GM23338 (cell line): ENCODE results near the gene MT1E. TPM values are rescaled to one million over a fixed set of nuclear protein-coding genes. Genes with fewer than 3 reads are reported as not detected.

Experiments used
- ATAC-seq: fragments of 200-7000 bp; cut with Tn5 transposase; 3 replicates; pipeline ENCODE4 v1.9.1; 2020
- DNase-seq: peaks from one replicate; pipeline ENCODE4 v3.0.0-alpha.2; 2015; ENCODE audit warnings: low spot score
- H2AFZ ChIP-seq: fragments of 200-600 bp; sonication (generic); 2 replicates; pipeline ENCODE4 v1.8.0; 2016; ENCODE audit warnings: antibody characterized with exemption, mild to moderate bottlenecking, moderate library complexity
- H3F3A ChIP-seq: fragments of 200-600 bp; sonication (generic); replicated peaks from 2 replicates; pipeline ENCODE4 v1.8.0; 2017; ENCODE audit warnings: antibody characterized with exemption, mixed run types, low read depth
- H3K27ac ChIP-seq: fragments of 200-600 bp; sonication (generic); 2 replicates; pipeline ENCODE4 v1.6.1; 2016; ENCODE audit warnings: low read depth
- H3K27me3 ChIP-seq: fragments of 200-600 bp; sonication (generic); 2 replicates; pipeline ENCODE4 v1.8.0; 2016; ENCODE audit warnings: mild to moderate bottlenecking, mixed run types, moderate library complexity; ENCODE audit not compliant: insufficient read depth
- H3K36me3 ChIP-seq: fragments of 200-600 bp; sonication (generic); 2 replicates; pipeline ENCODE4 v1.8.0; 2016; ENCODE audit warnings: mild to moderate bottlenecking; ENCODE audit not compliant: insufficient read depth
- H3K4me1 ChIP-seq: fragments of 200-600 bp; sonication (generic); 2 replicates; pipeline ENCODE4 v1.8.0; 2016; ENCODE audit warnings: mild to moderate bottlenecking, moderate library complexity; ENCODE audit not compliant: insufficient read depth
- H3K4me2 ChIP-seq: fragments of 200-600 bp; sonication (generic); 2 replicates; pipeline ENCODE4 v1.7.1; 2017; ENCODE audit warnings: mixed run types
- H3K4me3 ChIP-seq: fragments of 200-600 bp; sonication (generic); 2 replicates; pipeline ENCODE4 v1.6.1; 2016; ENCODE audit warnings: mixed run types
- H3K79me2 ChIP-seq: fragments of 200-600 bp; sonication (generic); replicated peaks from 2 replicates; pipeline ENCODE4 v1.8.0; 2017; ENCODE audit warnings: mild to moderate bottlenecking; ENCODE audit not compliant: insufficient read depth
- H3K9me2 ChIP-seq: fragments of 200-600 bp; sonication (generic); 2 replicates; pipeline ENCODE4 v1.8.0; 2017; ENCODE audit not compliant: insufficient read depth
- H4K20me1 ChIP-seq: fragments of 200-600 bp; sonication (generic); replicated peaks from 2 replicates; pipeline ENCODE4 v1.8.0; 2017; ENCODE audit warnings: mild to moderate bottlenecking; ENCODE audit not compliant: insufficient read depth
- H3K27ac Mint-ChIP-seq: 2 replicates; pipeline ENCODE4 v1.8.0; 2020; ENCODE audit warnings: inconsistent platforms, mild to moderate bottlenecking, moderate library complexity, mixed read lengths
- H3K27me3 Mint-ChIP-seq: 3 replicates; pipeline ENCODE4 v1.8.0; 2022; ENCODE audit warnings: low read depth, mild to moderate bottlenecking, moderate library complexity, mixed read lengths, inconsistent platforms; ENCODE audit not compliant: insufficient read depth, poor library complexity
- H3K36me3 Mint-ChIP-seq: 3 replicates; pipeline ENCODE4 v1.8.0; 2021; ENCODE audit warnings: low read depth, mild to moderate bottlenecking, inconsistent platforms, moderate library complexity, mixed read lengths
- H3K4me1 Mint-ChIP-seq: 3 replicates; pipeline ENCODE4 v1.8.0; 2020; ENCODE audit warnings: mild to moderate bottlenecking, inconsistent platforms, mixed read lengths
- H3K4me3 Mint-ChIP-seq: 3 replicates; pipeline ENCODE4 v1.8.0; 2021; ENCODE audit warnings: moderate library complexity, mild to moderate bottlenecking, inconsistent platforms, mixed read lengths
- H3K9me3 Mint-ChIP-seq: 3 replicates; pipeline ENCODE4 v1.8.0; 2020; ENCODE audit warnings: moderate library complexity, mild to moderate bottlenecking, inconsistent platforms, mixed read lengths
- EZH2 ChIP-seq: fragments of 200-600 bp; sonication (generic); IDR thresholded peaks from one replicate; pipeline ENCODE4 v1.8.0; 2017; ENCODE audit warnings: antibody characterized with exemption, mild to moderate bottlenecking, low read depth; ENCODE audit not compliant: unreplicated experiment
- EZH2phosphoT487 ChIP-seq: fragments of 200-600 bp; sonication (generic); IDR thresholded peaks from one replicate; pipeline ENCODE4 v1.8.1; 2018; ENCODE audit warnings: antibody characterized with exemption; ENCODE audit not compliant: unreplicated experiment
- NANOG ChIP-seq: IDR thresholded peaks from 2 replicates; pipeline ENCODE4 v1.6.1; 2016; ENCODE audit warnings: antibody characterized with exemption, borderline replicate concordance
- ZNF114 ChIP-seq: fragments of 250-450 bp; sonication (Bioruptor Pico); IDR thresholded peaks from 2 replicates; pipeline ENCODE4 v1.5.0; 2020; ENCODE audit warnings: mild to moderate bottlenecking, moderate library complexity
- polyA plus RNA-seq: library from polyadenylated mRNA; unstranded; fragments of >200 nt; fragmentation: Nextera tagmentation; extraction: Ambion mirVana; gene quantifications from 2 replicates; pipeline ENCODE4 v1.2.1, GENCODE V29; 2016
- total RNA-seq: library from RNA; depleted of rRNA; stranded (reverse); fragments of >200 nt; shearing (Covaris generic); gene quantifications from 2 replicates; pipeline ENCODE4 v1.2.3, GENCODE V29; 2014
- TF ChIP-seq, protein P1 (sequence below): IDR thresholded peaks from 2 replicates; pipeline ENCODE4 v1.6.1; 2016; ENCODE audit warnings: antibody characterized with exemption
- TF ChIP-seq, protein P2 (sequence below): IDR thresholded peaks from one replicate; pipeline ENCODE4 v1.6.1; 2018; ENCODE audit warnings: antibody characterized with exemption; ENCODE audit not compliant: unreplicated experiment
- TF ChIP-seq, protein P3 (sequence below), 2 experiments: fragments of 200-600 bp in 1 of 2; sonication (generic) in 1 of 2; conservative IDR thresholded peaks; 2 replicates each; pipeline versions ENCODE4 v1.5.1 to v1.6.1; 2016 to 2017; ENCODE audit warnings: antibody characterized with exemption in 2 of 2, low read depth in 2 of 2, mild to moderate bottlenecking in 2 of 2, moderate library complexity in 1 of 2

MT1E gene
- total and polyA plus RNA-seq, 2 experiments from 2014 or later, result 31.0 to 121 TPM

DNA sequence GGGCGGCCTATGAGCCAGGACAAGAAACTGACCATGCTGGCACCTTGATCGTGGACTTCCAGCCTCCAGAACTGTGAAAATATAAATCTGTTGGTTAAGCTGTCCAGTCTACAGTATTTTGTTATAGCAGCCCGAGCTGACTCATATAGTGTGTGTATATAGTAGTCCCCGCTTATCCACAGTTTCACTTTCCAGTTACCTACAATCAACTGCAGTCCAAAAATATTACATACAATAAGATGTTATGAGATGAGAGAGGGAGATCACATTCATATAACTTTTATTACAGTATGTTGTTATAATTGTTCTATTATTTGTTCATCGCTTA lies 31.3 kb upstream of the MT1E start (continued):
- TF ChIP-seq, protein P1, sequence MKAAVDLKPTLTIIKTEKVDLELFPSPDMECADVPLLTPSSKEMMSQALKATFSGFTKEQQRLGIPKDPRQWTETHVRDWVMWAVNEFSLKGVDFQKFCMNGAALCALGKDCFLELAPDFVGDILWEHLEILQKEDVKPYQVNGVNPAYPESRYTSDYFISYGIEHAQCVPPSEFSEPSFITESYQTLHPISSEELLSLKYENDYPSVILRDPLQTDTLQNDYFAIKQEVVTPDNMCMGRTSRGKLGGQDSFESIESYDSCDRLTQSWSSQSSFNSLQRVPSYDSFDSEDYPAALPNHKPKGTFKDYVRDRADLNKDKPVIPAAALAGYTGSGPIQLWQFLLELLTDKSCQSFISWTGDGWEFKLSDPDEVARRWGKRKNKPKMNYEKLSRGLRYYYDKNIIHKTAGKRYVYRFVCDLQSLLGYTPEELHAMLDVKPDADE, result no peak
- TF ChIP-seq, protein P2, sequence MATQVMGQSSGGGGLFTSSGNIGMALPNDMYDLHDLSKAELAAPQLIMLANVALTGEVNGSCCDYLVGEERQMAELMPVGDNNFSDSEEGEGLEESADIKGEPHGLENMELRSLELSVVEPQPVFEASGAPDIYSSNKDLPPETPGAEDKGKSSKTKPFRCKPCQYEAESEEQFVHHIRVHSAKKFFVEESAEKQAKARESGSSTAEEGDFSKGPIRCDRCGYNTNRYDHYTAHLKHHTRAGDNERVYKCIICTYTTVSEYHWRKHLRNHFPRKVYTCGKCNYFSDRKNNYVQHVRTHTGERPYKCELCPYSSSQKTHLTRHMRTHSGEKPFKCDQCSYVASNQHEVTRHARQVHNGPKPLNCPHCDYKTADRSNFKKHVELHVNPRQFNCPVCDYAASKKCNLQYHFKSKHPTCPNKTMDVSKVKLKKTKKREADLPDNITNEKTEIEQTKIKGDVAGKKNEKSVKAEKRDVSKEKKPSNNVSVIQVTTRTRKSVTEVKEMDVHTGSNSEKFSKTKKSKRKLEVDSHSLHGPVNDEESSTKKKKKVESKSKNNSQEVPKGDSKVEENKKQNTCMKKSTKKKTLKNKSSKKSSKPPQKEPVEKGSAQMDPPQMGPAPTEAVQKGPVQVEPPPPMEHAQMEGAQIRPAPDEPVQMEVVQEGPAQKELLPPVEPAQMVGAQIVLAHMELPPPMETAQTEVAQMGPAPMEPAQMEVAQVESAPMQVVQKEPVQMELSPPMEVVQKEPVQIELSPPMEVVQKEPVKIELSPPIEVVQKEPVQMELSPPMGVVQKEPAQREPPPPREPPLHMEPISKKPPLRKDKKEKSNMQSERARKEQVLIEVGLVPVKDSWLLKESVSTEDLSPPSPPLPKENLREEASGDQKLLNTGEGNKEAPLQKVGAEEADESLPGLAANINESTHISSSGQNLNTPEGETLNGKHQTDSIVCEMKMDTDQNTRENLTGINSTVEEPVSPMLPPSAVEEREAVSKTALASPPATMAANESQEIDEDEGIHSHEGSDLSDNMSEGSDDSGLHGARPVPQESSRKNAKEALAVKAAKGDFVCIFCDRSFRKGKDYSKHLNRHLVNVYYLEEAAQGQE, result no peak
- TF ChIP-seq NANOG (no peak), EZH2phosphoT487 (no peak), ZNF114 (CRISPR knock-in tag) (no peak), EZH2 (no peak)
- TF ChIP-seq, protein P3, sequence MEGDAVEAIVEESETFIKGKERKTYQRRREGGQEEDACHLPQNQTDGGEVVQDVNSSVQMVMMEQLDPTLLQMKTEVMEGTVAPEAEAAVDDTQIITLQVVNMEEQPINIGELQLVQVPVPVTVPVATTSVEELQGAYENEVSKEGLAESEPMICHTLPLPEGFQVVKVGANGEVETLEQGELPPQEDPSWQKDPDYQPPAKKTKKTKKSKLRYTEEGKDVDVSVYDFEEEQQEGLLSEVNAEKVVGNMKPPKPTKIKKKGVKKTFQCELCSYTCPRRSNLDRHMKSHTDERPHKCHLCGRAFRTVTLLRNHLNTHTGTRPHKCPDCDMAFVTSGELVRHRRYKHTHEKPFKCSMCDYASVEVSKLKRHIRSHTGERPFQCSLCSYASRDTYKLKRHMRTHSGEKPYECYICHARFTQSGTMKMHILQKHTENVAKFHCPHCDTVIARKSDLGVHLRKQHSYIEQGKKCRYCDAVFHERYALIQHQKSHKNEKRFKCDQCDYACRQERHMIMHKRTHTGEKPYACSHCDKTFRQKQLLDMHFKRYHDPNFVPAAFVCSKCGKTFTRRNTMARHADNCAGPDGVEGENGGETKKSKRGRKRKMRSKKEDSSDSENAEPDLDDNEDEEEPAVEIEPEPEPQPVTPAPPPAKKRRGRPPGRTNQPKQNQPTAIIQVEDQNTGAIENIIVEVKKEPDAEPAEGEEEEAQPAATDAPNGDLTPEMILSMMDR (conservative IDR thresholded peaks at IDR 0.05; ENCODE audit: low read depth in 2 of 2), result no peak

DNA sequence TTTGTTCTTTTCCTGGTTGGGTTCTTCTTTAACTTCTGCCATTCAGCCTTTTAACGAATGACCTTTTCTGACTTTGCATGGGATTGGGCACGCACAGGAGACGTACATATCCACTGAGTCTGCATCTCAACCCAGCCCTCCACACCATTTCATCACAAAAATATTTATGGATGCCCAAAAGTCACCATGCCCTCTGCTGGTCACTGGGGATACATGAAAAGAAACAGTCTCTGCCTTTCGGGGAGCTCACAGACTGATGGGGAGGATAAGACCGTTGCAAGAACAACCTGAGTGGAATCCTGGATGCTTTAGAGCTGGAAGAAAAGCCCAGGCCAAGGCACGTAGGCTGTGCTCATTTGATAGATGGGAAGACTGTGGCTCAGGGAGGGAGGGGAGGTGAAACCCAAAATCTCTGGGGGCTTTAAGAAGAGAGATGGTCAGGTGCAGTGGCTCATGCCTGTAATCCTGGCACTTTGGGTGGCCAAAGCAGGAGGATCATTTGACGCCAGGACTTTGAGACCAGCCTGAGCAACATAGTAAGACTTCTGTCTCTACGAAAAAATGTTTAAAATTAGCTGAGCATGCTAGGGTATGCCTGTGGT lies 25.1 kb upstream of the MT1E start:
- DNase-seq, result peak; percentile 80
- H3K4me2 ChIP-seq, result no peak overlapping the region
- no peaks in the 10 kb centered on the region for H3K4me1 Mint-ChIP-seq

More for the DNA sequence above, 25.1 kb upstream of the MT1E start:
- no peaks in the 10 kb centered on the region for H3K36me3 ChIP-seq
- no peak overlapping the region for H3K27ac ChIP-seq
- peak; percentile 77 for ATAC-seq
- H4K20me1 ChIP-seq, result no peaks in the 10 kb centered on the region
- H3K79me2 ChIP-seq, result no peaks in the 10 kb centered on the region
- H2AFZ ChIP-seq, result no peak overlapping the region
- Mint-ChIP-seq H3K27ac (no peak overlapping the region), H3K27me3 (peaks cover 5% of the 10 kb centered on the region), H3K4me3 (no peak overlapping the region), H3K9me3 (no peaks in the 10 kb centered on the region), H3K36me3 (no peaks in the 10 kb centered on the region)
- TF ChIP-seq, protein P3 (conservative IDR thresholded peaks at IDR 0.05; ENCODE audit: low read depth in 2 of 2), result peak; percentile 75 to 78
- TF ChIP-seq, protein P1, result no peak
- no peaks in the 10 kb centered on the region for H3K4me1 ChIP-seq
- H3K9me2 ChIP-seq, result no peaks in the 10 kb centered on the region
- H3K27me3 ChIP-seq, result peaks cover under 1% of the 10 kb centered on the region; the same call in 1 of the 2 replicates
- no peak overlapping the region for H3K4me3 ChIP-seq
- no peaks in the 10 kb centered on the region for H3F3A ChIP-seq
